Endodermal cell (in vitro differentiated cells): ENCODE data around the gene TRHDE. TPM values are rescaled to one million over a fixed set of nuclear protein-coding genes. Genes with fewer than 3 reads are reported as not detected.

Experiments
- DNase-seq: peaks from one replicate; pipeline ENCODE4 v3.0.0-alpha.2; 2017
- H3K27ac ChIP-seq: 2 replicates; pipeline ENCODE4 v1.5.1; 2013; ENCODE audit warnings: mild to moderate bottlenecking, low read depth, low read length, moderate library complexity
- H3K27me3 ChIP-seq: 2 replicates; pipeline ENCODE4 v1.6.1; 2013; ENCODE audit warnings: mild to moderate bottlenecking, low read length, moderate library complexity; ENCODE audit not compliant: insufficient read depth, control insufficient read depth, poor library complexity, severe bottlenecking
- H3K36me3 ChIP-seq: 2 replicates; pipeline ENCODE4 v1.7.0; 2013; ENCODE audit warnings: mild to moderate bottlenecking, low read length, moderate library complexity; ENCODE audit not compliant: control insufficient read depth, insufficient read depth
- H3K4me1 ChIP-seq: one replicate; pipeline ENCODE4 v1.7.0; 2013; ENCODE audit warnings: low read length; ENCODE audit not compliant: control insufficient read depth, insufficient read depth
- H3K4me3 ChIP-seq: 2 replicates; pipeline ENCODE4 v1.5.1; 2013; ENCODE audit warnings: mild to moderate bottlenecking, low read length, moderate library complexity
- H3K9ac ChIP-seq: 2 replicates; pipeline ENCODE4 v1.6.1; 2013; ENCODE audit warnings: mild to moderate bottlenecking, low read length, moderate library complexity; ENCODE audit not compliant: poor library complexity, severe bottlenecking; ENCODE audit errors: extremely low read depth
- H3K9me3 ChIP-seq: 2 replicates; pipeline ENCODE4 v1.6.1; 2013; ENCODE audit warnings: mild to moderate bottlenecking, low read length, moderate library complexity; ENCODE audit not compliant: control insufficient read depth
- H3K27ac Mint-ChIP-seq: 2 replicates; pipeline ENCODE4 v1.8.0; 2020; ENCODE audit warnings: mixed read lengths
- H3K27me3 Mint-ChIP-seq: 2 replicates; pipeline ENCODE4 v1.8.0; 2021; ENCODE audit warnings: mild to moderate bottlenecking, mixed read lengths; ENCODE audit not compliant: insufficient read depth
- H3K36me3 Mint-ChIP-seq: 2 replicates; pipeline ENCODE4 v1.8.0; 2020; ENCODE audit warnings: low read depth, mixed read lengths
- H3K4me1 Mint-ChIP-seq: 2 replicates; pipeline ENCODE4 v1.8.0; 2020; ENCODE audit warnings: mixed read lengths
- H3K4me3 Mint-ChIP-seq: 2 replicates; pipeline ENCODE4 v1.8.0; 2020; ENCODE audit warnings: mild to moderate bottlenecking, moderate library complexity, mixed read lengths
- H3K9me3 Mint-ChIP-seq: 2 replicates; pipeline ENCODE4 v1.8.0; 2020; ENCODE audit warnings: mild to moderate bottlenecking, mixed read lengths
- CTCF ChIP-seq: fragments of 200-600 bp; sonication (generic); conservative IDR thresholded peaks from 2 replicates; pipeline ENCODE4 v1.5.0; 2021; ENCODE audit warnings: antibody characterized with exemption, mild to moderate bottlenecking
- WGBS, 2 experiments: methylation state at CpG; one replicate each; pipeline versions ENCODE4 v1.1.5 to v1.1.7; 2013; ENCODE audit warnings: missing lambda C conversion rate in 2 of 2, mixed read lengths in 1 of 2; ENCODE audit not compliant: insufficient coverage in 1 of 2, insufficient read length in 1 of 2; 5-methylcytosine and 5-hydroxymethylcytosine counted together
- total RNA-seq, 2 donors: library from RNA; stranded (reverse); fragmentation: NEBNext Ultra II Directional in 1 of 2; extraction: Animal tissue kit (Norgen Biotek cat#: 25700) in 1 of 2; gene quantifications; 2 replicates in 1 of 2; 3 replicates in 1 of 2; pipeline ENCODE4 v1.2.1, GENCODE V29; 2021

The TRHDE gene
- total RNA-seq, 2 donors from 2014 or later, result 0.20 to 1.2 TPM

GRCh38 chr12:72602581-72602980 is 330.4 kb downstream of the TRHDE start:
- Mint-ChIP-seq H3K27me3 (no peaks in the 10 kb centered on the region), H3K9me3 (peaks cover 35% of the 10 kb centered on the region)
- H3K9ac ChIP-seq, result no peak overlapping the region

GRCh38 chr12:72605975-72606374 is 333.8 kb downstream of the TRHDE start:
- H3K27me3 ChIP-seq, result no peaks in the 10 kb centered on the region
- H3K4me1 Mint-ChIP-seq, result peaks cover 10% of the 10 kb centered on the region
- no peaks in the 10 kb centered on the region for H3K36me3 ChIP-seq
- no peaks in the 10 kb centered on the region for H3K36me3 Mint-ChIP-seq
- no peak overlapping the region for H3K9ac ChIP-seq
- no peak for DNase-seq
- TF ChIP-seq CTCF, result no peak
- H3K27me3 Mint-ChIP-seq, result no peaks in the 10 kb centered on the region
- no peak overlapping the region for H3K27ac ChIP-seq
- peaks cover 12% of the 10 kb centered on the region for H3K9me3 ChIP-seq
- no peak overlapping the region for H3K4me3 Mint-ChIP-seq
- H3K27ac Mint-ChIP-seq, result no peak overlapping the region
- peaks cover 13% of the 10 kb centered on the region for H3K9me3 Mint-ChIP-seq
- WGBS, 2 experiments, result 90 to 100% methylated on average over 1 to 2 of the region's 2 CpGs
- no peak overlapping the region for H3K4me3 ChIP-seq
- H3K4me1 ChIP-seq, result peaks cover under 1% of the 10 kb centered on the region

More at GRCh38 chr12:72602581-72602980, 330.4 kb downstream of the TRHDE start:
- H3K9me3 ChIP-seq, result peaks cover 31% of the 10 kb centered on the region
- peaks cover 2% of the 10 kb centered on the region for H3K36me3 Mint-ChIP-seq
- no peak overlapping the region for H3K27ac Mint-ChIP-seq
- no peak for DNase-seq
- no peaks in the 10 kb centered on the region for H3K36me3 ChIP-seq
- no peak overlapping the region for H3K4me3 ChIP-seq
- no peaks in the 10 kb centered on the region for H3K27me3 ChIP-seq
- H3K4me1 ChIP-seq, result no peaks in the 10 kb centered on the region
- TF ChIP-seq CTCF, result no peak
- no peak overlapping the region for H3K4me3 Mint-ChIP-seq
- H3K27ac ChIP-seq, result no peak overlapping the region
- H3K4me1 Mint-ChIP-seq, result no peaks in the 10 kb centered on the region

GRCh38 chr12:72610342-72610741 is 338.2 kb downstream of the TRHDE start:
- Mint-ChIP-seq H3K36me3 (no peaks in the 10 kb centered on the region), H3K27ac (no peak overlapping the region), H3K4me1 (peaks cover 30% of the 10 kb centered on the region), H3K27me3 (no peaks in the 10 kb centered on the region), H3K9me3 (no peaks in the 10 kb centered on the region), H3K4me3 (no peak overlapping the region)
- no peak overlapping the region for H3K9ac ChIP-seq
- H3K4me1 ChIP-seq, result peaks cover 13% of the 10 kb centered on the region
- WGBS, 2 experiments, result 81 to 85% methylated on average over 9 to 10 of the region's 10 CpGs
- no peak overlapping the region for H3K4me3 ChIP-seq
- H3K27me3 ChIP-seq, result no peaks in the 10 kb centered on the region
- DNase-seq, result peak; percentile 49
- H3K36me3 ChIP-seq, result no peaks in the 10 kb centered on the region
- no peaks in the 10 kb centered on the region for H3K9me3 ChIP-seq
- H3K27ac ChIP-seq, result no peak overlapping the region
- TF ChIP-seq CTCF, result no peak
